GM21825 (cell line): ENCODE data around the gene EXOC6.

Source experiments
- ATAC-seq: cut with Tn5 transposase; IDR thresholded peaks from one replicate; pipeline ENCODE4 v1.9.1; 2021; ENCODE audit warnings: mild to moderate bottlenecking, moderate library complexity; ENCODE audit not compliant: unreplicated experiment

The EXOC6 gene

DNA sequence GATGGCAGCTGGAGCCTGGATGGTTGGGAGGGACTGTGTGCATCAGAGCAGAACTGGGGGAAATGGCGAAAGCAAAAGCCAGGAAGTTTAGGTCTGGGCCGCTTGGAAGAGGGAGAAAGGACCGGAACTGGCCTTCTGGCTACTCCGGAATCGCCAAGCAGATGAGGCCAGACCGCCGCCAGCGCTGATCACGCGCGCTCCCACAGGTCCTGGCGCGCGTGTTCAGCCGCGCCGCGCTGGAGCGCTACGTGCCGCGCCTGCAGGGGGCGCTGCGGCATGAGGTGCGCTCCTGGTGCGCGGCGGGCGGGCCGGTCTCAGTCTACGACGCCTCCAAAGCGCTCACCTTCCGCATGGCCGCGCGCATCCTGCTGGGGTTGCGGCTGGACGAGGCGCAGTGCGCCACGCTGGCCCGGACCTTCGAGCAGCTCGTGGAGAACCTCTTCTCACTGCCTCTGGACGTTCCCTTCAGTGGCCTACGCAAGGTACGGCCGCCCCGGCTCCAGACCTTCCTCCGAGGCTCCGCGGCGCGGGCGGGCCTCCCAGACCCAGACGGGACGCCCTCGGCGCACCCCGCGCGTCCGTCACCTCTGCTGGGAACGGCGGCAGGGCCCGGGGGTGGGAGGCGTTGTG is 214.3 kb downstream of the EXOC6 start:
- no peak for ATAC-seq

DNA sequence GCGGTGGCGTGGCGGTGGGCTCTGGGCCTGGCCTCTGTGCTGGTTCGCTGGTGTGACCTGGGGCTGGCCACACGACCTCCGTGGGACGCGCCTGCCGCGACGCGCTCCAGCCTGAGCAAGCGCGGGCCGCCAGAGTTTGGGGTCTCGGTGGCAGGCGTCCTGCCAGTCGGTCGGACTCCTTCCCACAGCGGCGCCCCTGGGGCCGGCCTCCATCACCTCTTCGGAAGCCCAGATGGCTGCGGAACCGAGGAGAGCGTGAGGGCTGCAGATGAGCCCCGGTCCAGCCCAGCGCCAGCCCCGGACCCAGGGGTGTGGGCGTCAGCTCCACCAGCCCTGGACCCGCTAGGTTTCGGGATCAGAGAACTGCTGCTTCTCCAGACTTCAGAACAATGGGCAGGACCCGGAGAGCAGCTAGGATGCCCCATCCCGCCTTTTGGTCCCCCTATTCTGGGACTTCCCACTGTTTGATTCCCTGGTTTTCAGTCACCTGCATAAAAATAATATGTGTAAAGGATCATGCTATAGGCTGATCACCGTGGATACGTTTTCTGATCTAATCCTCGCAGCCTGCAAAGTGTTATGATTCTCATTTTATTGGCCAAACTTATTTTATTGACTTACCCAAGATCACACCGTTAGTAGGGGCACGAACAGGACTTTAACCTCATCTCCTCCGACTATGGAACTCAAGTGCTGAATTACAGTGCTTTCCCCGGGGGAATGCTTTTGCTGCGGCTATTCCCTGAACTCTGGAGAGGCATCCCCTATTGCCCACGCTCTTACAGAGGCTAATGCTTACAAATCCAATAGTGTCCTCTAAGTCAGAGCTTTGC is 215.0 kb downstream of the EXOC6 start:
- no peak for ATAC-seq

- ATAC-seq: no peak
Observed at GRCh38 chr10:93063977-93064660, 215.8 kb downstream of the EXOC6 start.

DNA sequence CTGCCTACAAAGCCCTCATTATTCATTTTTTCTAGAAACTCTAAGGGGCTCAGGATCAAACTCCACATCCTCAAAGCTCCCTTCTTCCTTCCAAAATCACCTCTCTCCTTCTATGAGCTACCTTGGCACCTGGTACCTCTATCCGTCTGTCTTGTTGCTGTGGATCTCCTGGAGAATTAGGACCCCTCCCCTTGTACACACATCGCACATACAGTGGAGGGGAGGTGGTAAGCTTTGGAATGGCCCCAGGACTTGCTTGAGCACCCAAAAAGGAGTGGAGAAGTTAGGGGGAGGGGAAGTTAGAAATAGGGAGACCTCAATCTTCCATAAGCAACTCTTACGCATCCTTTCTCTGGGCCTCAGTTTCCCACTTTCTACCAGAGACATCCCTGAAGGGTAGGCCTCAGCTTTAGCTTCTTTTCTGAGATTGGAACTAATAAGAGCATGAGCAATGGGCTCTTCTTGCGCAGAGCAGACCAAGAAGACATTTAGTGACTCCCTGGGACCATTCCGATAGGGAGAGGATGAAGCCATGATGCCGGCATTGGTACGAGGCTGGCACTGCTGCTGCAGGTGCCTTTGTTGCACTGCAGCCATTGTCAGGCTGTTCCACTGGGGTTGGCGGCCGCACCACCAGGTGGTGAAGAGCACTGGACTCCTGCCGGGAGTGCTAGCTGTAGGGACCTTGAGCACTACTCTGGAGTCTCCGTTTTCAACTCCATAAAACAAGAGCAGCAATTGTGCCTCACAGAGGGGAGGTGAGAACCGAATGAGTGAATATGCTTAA is 216.7 kb downstream of the EXOC6 start:
- no peak for ATAC-seq

DNA sequence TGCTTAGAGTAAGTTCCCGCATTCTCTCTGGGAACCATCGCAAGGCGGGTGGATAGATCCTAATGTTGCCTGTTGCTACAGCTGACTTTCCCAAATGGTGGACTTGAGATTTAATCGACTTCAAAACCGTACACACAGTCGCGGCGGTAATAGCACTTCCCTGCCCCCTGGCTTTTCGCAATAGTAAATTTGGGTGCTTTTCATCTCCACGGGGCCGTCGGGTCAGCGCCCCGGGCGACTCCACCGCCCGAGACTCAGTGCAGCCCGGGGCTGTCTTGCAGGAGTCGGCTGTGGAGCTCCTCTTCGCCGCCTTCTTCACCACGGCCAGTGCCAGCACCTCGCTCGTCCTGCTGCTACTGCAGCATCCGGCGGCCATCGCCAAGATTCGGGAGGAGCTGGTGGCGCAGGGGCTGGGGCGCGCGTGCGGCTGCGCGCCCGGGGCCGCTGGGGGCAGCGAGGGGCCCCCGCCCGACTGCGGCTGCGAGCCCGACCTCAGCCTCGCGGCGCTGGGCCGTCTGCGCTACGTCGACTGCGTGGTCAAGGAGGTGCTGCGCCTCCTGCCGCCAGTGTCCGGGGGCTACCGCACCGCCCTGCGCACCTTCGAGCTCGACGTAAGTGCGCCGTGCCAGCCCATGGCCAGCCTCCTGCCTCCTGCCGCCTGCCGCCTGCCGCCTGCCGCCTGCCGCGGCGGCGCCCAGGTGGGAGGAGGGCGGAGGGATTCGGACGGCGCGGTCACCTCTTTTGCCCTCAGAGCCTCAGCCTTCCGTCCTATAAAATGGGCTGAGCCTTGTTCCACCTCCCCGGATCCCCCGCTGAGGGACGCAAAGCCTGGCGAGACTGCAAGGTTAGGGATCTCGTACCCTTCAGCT is 217.6 kb downstream of the EXOC6 start:
- no peak for ATAC-seq

GRCh38 chr10:93066544-93066913 is 218.2 kb downstream of the EXOC6 start:
- no peak for ATAC-seq

DNA sequence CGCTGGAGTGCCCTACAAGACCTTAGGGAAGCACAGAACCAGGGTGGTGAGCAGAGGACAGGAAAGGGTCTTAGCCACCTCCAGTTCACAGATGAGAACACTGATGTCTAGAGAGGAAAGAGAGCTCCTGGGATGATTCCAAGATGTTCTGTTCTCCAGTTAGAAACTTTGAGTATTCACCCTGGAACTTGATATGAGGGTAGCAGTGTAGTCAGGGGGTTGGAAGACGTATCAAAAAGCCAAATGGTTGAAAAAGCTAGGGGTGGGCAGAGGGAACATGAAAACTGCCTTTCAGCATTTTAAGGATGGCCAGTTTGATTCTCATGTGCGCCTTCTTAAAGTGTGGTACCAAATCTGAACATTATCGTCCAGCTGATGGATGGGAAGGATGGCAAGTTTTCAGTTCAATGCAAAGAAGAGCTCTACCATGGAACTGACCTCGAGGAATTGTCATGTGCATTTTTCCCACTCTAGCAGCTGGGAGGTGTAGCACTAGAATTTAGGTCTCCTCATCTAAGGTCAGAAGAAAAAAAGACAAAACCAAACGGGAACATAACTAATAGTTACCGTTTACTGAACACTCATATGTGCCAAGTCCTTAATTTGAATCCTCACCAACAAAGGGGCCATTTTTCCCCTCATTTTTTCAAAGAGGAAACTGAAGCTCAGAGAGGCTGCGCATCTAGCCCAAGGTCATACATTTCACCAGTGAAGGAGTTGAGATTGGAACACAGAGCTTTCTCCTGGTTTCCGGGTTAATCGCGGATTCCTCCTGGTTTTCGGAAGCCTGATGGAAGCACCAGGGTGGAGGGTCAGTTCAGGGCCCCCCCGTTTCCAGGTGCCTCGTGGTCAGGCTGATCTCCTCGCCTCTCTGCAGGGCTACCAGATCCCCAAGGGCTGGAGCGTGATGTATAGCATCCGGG is 219.4 kb downstream of the EXOC6 start:
- no peak for ATAC-seq

- ATAC-seq: no peak
Observed at GRCh38 chr10:93068411-93069244, 220.3 kb downstream of the EXOC6 start.

DNA sequence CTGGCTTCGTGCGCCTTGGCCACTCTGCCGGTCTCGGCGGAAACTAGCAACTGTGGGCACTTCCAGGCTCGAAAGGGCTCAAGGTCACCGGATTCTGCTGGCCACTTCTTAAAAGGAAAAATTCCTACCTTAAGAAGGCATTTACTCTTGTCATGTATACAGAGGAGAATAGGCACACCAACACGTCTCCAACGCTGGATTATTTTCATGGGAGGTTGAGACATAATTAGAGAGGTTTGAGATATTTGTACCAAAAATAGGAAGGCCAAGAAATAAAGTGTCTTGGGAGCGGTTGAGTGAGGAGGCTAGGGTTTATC is 220.9 kb downstream of the EXOC6 start:
- no peak for ATAC-seq

GRCh38 chr10:93070378-93071176 is 222.3 kb downstream of the EXOC6 start:
- no peak for ATAC-seq

GRCh38 chr10:93071177-93071472 is 222.8 kb downstream of the EXOC6 start:
- ATAC-seq: no peak

GRCh38 chr10:93071674-93072224 is 223.4 kb downstream of the EXOC6 start:
- ATAC-seq: no peak

- no peak for ATAC-seq
Observed at GRCh38 chr10:93072225-93072712, 223.9 kb downstream of the EXOC6 start.

DNA sequence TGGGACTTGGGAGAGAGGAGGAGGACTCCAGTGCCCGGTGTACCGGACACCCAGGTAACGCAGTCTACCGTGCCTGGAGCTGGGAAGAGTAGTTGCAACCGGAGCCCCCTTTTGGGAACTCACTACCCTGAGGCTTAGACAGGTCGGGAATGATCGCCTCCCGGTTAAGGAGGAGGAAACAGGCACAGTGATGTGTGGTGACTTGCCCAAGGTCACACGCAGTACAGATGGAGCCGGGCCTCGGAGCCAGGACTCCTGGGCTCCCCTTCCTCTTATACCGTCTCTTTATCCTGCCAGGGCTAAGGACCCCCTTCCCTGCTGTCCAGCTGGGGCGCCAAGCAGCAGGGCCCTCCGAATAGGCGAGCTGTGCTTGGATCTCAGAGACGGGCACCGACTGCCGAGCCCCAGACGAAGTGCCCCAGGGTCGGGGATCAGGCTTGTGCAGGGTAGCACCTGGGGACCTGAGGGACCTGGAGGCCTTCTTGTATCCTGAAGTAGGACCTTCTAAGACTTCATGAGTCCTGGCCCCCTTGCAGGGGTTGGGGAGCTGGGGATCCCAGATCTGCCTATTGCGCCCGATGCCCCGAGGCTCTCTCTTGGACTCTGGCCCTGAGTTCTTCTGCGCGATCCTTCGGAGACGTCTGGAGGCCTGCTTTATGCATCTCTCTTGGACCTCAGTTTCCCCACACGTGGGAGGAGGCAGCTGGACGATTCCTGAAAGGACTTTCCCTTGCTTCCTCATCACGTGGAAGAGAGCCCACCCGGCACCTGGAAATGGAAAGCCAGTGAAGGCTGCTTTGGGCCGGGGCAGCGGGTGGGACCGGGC is 224.6 kb downstream of the EXOC6 start:
- ATAC-seq: no peak

- no peak for ATAC-seq
Observed at GRCh38 chr10:93073539-93074146, 225.3 kb downstream of the EXOC6 start, which contains the start of gene CYP26A1. Gene CYP26A1, plus strand, starts transcription at chr10:93073893. Its CDS starts 42 bp downstream, at chr10:93073935.

GRCh38 chr10:93074147-93074596 is 225.9 kb downstream of the EXOC6 start:
- ATAC-seq: no peak
